ENCODE data around the gene KRT38.
A peak's percentile ranks its signal among the peaks of the same experiment; 100 is the strongest.

KRT38 gene

DNA sequence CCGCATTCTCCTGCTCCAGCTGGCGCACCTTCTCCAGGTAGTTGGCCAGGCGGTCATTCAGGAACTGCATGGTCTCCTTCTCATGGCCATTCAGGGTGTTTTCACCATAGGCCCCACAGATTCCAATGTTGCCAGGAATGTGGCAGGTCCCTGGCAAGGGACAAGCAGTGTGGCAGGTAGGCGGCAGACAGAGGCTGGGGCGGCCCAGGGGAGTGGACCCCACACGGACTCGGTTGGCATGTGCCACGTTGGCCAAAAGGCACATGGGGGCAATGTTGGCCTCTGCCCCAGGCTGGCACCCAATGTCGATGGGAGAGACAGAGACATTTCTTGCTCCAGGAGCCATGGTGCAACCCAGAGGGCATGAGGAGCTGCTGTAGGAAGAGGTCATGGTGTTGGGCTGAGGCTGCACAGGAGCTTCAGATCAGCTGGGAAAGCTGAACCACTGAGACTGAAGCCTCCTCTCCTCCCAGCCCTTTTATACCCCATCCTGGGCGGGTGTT lies at the start of gene KRT38:
Gene KRT38, minus strand, starts transcription at position 453 of the 503 bp plus-strand sequence. Its CDS starts 62 bp downstream, at position 391.
- H3K4me3 ChIP-seq (ENCODE audit: low read length), result no peak within 1 kb of the TSS
- TF ChIP-seq, protein P1, sequence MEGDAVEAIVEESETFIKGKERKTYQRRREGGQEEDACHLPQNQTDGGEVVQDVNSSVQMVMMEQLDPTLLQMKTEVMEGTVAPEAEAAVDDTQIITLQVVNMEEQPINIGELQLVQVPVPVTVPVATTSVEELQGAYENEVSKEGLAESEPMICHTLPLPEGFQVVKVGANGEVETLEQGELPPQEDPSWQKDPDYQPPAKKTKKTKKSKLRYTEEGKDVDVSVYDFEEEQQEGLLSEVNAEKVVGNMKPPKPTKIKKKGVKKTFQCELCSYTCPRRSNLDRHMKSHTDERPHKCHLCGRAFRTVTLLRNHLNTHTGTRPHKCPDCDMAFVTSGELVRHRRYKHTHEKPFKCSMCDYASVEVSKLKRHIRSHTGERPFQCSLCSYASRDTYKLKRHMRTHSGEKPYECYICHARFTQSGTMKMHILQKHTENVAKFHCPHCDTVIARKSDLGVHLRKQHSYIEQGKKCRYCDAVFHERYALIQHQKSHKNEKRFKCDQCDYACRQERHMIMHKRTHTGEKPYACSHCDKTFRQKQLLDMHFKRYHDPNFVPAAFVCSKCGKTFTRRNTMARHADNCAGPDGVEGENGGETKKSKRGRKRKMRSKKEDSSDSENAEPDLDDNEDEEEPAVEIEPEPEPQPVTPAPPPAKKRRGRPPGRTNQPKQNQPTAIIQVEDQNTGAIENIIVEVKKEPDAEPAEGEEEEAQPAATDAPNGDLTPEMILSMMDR (conservative IDR thresholded peaks at IDR 0.05; ENCODE audit: low read length), result no peak

DNA sequence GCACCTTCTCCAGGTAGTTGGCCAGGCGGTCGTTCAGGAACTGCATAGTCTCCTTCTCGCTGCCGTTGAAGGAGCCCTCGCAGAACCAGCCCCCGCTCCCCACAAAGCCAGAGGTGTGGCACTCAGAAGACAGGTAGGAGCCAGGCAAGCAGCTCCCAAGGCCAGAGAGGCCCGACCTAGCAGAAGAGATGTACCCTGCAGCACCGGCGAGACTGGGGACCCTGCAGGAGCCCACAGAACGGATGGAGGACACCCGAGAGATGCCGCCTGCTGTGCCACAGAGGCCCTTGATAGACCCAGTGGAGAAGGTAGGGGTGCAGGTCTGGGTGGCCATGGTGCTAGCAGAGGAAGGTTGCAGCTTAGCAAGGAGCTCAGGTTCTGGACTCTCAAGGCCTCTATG lies 48.7 kb upstream of the KRT38 start, which contains the start of gene KRT36:
Gene KRT36, minus strand, starts transcription at position 380 of the 400 bp plus-strand sequence. Its CDS starts 46 bp downstream, at position 334.
- DNase-seq (ENCODE audit: low read depth), result no peak

More for the DNA sequence above, at the start of gene KRT38:
- no peak for DNase-seq (ENCODE audit: low read depth)

DNA sequence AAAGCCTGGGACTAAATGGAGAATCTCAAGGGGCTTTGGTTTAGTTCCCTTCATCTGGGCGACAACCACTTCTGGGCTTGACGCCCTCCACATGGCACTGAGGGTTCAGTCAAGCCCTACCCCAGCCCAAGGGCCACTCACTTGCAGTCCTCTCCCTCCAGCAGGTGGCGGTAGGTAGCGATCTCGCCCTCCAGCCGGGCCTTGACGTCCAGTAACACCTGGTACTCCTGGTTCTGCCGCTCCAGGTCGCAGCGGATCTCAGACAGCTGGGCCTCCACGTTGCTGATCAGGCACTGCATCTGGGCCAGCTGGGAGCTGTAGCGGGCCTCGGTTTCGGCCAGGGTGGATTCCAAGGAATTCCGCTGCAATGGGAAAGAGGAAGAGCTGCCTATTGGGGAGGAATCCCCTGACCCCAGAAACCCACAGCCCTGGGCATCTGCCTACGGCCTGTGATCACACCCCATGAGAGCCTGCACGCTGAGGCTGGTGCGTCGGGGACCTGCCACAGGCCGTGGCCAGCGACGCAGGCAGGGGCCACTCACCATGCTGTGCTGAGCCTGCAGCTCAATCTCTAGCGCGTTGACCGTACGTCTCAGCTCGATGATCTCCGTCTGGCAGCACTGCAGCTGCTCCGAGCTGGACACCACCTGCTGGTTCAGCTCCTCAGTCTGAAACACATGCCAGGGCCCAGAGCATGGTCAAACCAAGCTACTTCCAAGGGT lies 46.2 kb upstream of the KRT38 start:
- DNase-seq (ENCODE audit: low read depth), result no peak
- no peak overlapping the region for H3K4me3 ChIP-seq (ENCODE audit: low read length)
- TF ChIP-seq, protein P1 (conservative IDR thresholded peaks at IDR 0.05; ENCODE audit: low read length), result peak; percentile 32

More for the DNA sequence above, 48.7 kb upstream of the KRT38 start, which contains the start of gene KRT36:
- no peak within 1 kb of the TSS for H3K4me3 ChIP-seq (ENCODE audit: low read length)
- TF ChIP-seq, protein P1 (conservative IDR thresholded peaks at IDR 0.05; ENCODE audit: low read length), result no peak

DNA sequence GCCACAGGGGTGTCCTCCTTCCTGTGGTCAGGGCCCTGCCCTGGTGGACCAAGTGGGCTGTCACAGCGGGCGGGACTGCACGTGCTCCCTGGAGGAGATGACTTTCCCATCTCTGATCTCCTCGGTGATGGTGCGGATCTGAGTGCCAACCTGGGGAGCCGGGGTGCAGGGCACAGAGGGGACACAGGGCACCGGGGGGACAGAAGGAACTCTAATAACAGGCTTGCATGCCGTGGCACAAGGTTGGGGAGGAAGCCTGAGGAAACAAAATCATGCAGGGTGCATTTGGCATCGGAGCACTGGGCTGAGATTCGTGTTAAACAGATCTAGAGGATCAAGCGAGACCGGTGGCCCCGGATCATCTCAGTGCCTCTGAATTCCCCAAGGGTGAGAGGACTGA lies 45.5 kb upstream of the KRT38 start:
- DNase-seq (ENCODE audit: low read depth), result no peak
- H3K4me3 ChIP-seq (ENCODE audit: low read length), result no peak overlapping the region
- TF ChIP-seq, protein P1 (conservative IDR thresholded peaks at IDR 0.05; ENCODE audit: low read length), result no peak

DNA sequence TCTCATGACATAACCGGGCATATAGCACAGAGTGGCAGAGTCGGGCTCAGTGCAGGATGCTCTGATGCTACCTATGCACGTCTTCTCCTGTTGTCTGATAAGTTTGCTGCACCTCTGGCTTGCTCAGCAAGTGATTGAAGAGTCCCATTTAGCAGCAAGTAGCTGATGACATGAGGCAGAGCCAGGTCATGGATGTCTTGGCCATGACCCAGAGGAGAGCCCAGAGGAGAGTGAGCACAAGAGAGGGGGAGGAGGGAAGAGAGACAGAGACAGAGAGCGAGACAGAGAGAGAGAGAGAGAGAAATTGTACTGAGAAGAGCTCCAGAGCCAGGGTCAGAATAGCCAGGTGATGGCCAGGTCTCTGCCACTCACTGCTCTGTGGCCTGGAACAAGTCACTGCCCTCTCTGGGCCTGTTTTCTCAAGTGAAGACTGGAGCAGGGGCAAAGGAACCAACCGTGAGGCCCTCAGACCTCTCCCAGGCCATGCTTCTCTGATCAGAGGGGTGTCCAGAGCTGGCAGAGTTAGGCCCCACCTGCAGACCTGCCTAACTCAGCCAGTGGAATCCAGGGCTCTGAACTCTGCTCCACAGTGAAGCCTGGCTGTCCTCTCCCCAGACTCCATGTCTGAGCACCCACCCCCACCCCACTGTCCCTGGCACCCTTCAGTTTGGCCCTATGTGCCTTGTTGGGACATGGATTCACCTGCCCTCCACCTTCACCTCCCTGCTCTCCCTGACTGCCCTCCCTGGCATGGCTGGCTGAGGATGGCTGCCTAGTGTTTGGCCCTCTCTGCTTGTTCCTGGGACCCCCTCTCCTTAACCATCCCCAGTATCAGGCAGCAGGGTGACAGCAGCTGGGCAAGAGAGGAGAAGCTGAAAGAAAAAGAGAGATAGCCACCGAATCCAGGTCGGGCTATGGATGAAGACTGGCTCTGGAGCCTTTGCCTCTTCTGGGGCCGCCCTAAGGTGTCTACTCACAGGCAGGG lies 44.4 kb upstream of the KRT38 start:
- TF ChIP-seq, protein P1 (conservative IDR thresholded peaks at IDR 0.05; ENCODE audit: low read length), result no peak
- no peak for DNase-seq (ENCODE audit: low read depth)
- H3K4me3 ChIP-seq (ENCODE audit: low read length), result no peak overlapping the region

DNA sequence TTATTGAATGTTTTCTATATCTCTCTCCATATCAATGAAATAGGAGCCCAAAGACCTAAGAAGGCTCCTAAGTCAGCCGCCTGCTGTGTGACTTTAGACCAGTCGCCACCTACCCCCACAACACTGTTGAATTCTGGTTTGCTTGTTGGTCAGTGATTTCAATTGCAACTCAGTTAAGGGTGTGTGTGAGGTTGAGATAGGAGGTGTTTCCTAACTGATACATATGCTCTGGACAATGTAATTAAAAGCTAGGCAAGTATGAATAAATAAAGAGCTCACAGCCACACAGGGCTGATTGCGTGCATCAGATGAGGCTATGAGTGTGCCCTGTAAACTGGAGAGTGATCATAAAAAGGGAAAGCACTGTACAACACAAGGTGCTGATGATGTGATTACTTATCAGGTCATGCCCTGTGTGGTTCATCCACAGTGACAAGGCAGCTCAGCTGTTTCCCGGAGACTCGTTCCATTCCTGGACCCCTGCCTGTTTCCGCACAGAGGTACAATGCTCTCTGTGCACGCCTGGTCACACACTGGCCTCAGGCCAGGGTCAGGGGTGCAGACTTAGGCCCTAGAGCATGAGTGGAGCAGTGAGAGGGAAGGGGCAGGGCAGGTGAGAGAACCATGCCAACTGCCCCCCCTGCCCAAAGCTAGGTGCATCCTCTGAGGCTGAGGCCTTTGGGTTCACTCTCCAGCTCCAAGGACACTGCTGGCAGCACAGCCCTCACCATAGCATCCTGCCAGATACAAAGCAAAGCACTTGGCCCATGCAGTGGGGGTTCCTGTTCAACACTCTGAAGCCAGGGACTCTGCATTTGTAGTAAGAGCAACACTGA lies 43.4 kb upstream of the KRT38 start:
- no peak overlapping the region for H3K4me3 ChIP-seq (ENCODE audit: low read length)
- TF ChIP-seq, protein P1 (conservative IDR thresholded peaks at IDR 0.05; ENCODE audit: low read length), result no peak
- DNase-seq (ENCODE audit: low read depth), result no peak
